ENCODE measurements around the gene LRRN1. TPM values are rescaled to one million over a fixed set of nuclear protein-coding genes. Genes with fewer than 3 reads are reported as not detected.

The LRRN1 gene
- total and polyA plus RNA-seq, 9 of the 15 experiments (the other 6 are each of a cell fraction or from before 2014, with no cell fraction given) = 0.11 TPM; not detected in 8

GRCh38 chr3:3800080-3800455, 837 bp downstream of the LRRN1 start:
- ChIA-PET CTCF (ENCODE audit: low intra/inter-chr PET ratio) (no interaction called here), POLR2A (no interaction called here)
- Histone ChIP-seq H3K4me3 (no peak overlapping the region), H3K4me2 (ENCODE audit: insufficient read depth, low read length) (no peak overlapping the region), H3K36me3 (ENCODE audit: control insufficient read depth, insufficient read depth, low read length) (no peaks in the 10 kb centered on the region), H3K9ac (ENCODE audit: insufficient read depth in 1 of 2, low read depth in 2 of 2, low read length in 2 of 2) (no peak overlapping the region), H2AFZ (ENCODE audit: low read depth, low read length) (no peak overlapping the region), H3K27ac (ENCODE audit: extremely low read depth, low read depth, low read length) (no peak overlapping the region), H3K79me2 (ENCODE audit: control insufficient read depth, insufficient read depth, low read length) (no peaks in the 10 kb centered on the region), H3K9me3 (replicated peaks; ENCODE audit: control insufficient read depth, insufficient read depth, low read depth, low read length) (no peaks in the 10 kb centered on the region), H4K20me1 (replicated peaks; ENCODE audit: control insufficient read depth, insufficient read depth, low read length) (no peaks in the 10 kb centered on the region), H3K9me1 (ENCODE audit: control insufficient read depth, insufficient read depth, low read length) (no peaks in the 10 kb centered on the region), H3K27me3 (ENCODE audit: control insufficient read depth in 2 of 2, insufficient read depth in 2 of 2, low read length in 2 of 2) (no peaks in the 10 kb centered on the region), H3K4me1 (replicated peaks in 1 of 2; ENCODE audit: control insufficient read depth in 2 of 2, insufficient read depth in 2 of 2, low read length in 2 of 2) (no peaks in the 10 kb centered on the region)
- ATAC-seq (no peak), FAIRE-seq (no peak), DNase-seq (ENCODE audit: extremely low read depth in 1 of 4, low spot score in 3 of 4) (no peak)
- TF ChIP-seq TAF9B (IDR thresholded peaks at IDR 0.05; ENCODE audit: partially characterized antibody) = no peak
- TF ChIP-seq ZNF609 (CRISPR knock-in tag; IDR thresholded peaks at IDR 0.05; ENCODE audit: borderline replicate concordance) = no peak
- TF ChIP-seq TBP (optimal IDR thresholded peaks at IDR 0.05; ENCODE audit: low read depth, low read length) = no peak
- TF ChIP-seq TEAD2 (tag; IDR thresholded peaks at IDR 0.05) = no peak
- in situ Hi-C loops (cut with MboI) (loop anchor here (25.0 kb wide), 1 partner anchor 487 kb away; no protein-coding TSS in a partner anchor), intact Hi-C loops (cut with micrococcal nuclease) (no loop called here)
- no TSS peak for BruUV-seq (replicated peaks)
- WGBS (ENCODE audit: insufficient coverage, low coverage, missing lambda C conversion rate) = 0% methylated on average over 5 of the region's 19 CpGs
